KMS-11 (cell line): ENCODE data around the gene PAPOLA.

ENCODE experiments used
- H2AFZ ChIP-seq: fragments of 200-600 bp; sonication (generic); 2 replicates; pipeline ENCODE4 v1.6.1; 2016; ENCODE audit warnings: antibody characterized with exemption, mixed run types, low read depth
- H3K27ac ChIP-seq: fragments of 200-600 bp; sonication (generic); 2 replicates; pipeline ENCODE4 v1.6.1; 2016; ENCODE audit warnings: mild to moderate bottlenecking, mixed run types
- H3K27me3 ChIP-seq: fragments of 200-600 bp; sonication (generic); 2 replicates; pipeline ENCODE4 v1.6.1; 2017; ENCODE audit warnings: mild to moderate bottlenecking, low read depth, mixed run types, moderate library complexity; ENCODE audit not compliant: insufficient read depth
- H3K36me3 ChIP-seq: fragments of 200-600 bp; sonication (generic); 2 replicates; pipeline ENCODE4 v1.6.1; 2017; ENCODE audit warnings: mild to moderate bottlenecking, mixed run types; ENCODE audit not compliant: insufficient read depth
- H3K4me1 ChIP-seq: fragments of 200-600 bp; sonication (generic); 2 replicates; pipeline ENCODE4 v1.6.1; 2016; ENCODE audit warnings: mild to moderate bottlenecking, low read depth, mixed run types; ENCODE audit not compliant: poor library complexity, severe bottlenecking
- H3K4me2 ChIP-seq: fragments of 200-600 bp; sonication (generic); 2 replicates; pipeline ENCODE4 v1.7.0; 2016; ENCODE audit warnings: mild to moderate bottlenecking, mixed run types
- H3K4me3 ChIP-seq: fragments of 200-600 bp; sonication (generic); IDR thresholded peaks from 2 replicates; pipeline ENCODE4 v1.6.1; 2017; ENCODE audit warnings: low read depth, low read length, mixed read lengths; ENCODE audit not compliant: insufficient read depth
- H3K79me2 ChIP-seq: fragments of 200-600 bp; sonication (generic); 2 replicates; pipeline ENCODE4 v1.6.1; 2016; ENCODE audit warnings: low read depth, mixed run types; ENCODE audit not compliant: insufficient read depth
- H3K9ac ChIP-seq: fragments of 200-600 bp; sonication (generic); 2 replicates; pipeline ENCODE4 v1.6.1; 2016; ENCODE audit warnings: mild to moderate bottlenecking, mixed run types
- H4K20me1 ChIP-seq: fragments of 200-600 bp; sonication (generic); 2 replicates; pipeline ENCODE4 v1.6.1; 2016; ENCODE audit warnings: mild to moderate bottlenecking, mixed run types; ENCODE audit not compliant: insufficient read depth
- CTCF ChIP-seq: fragments of 200-600 bp; sonication (generic); conservative IDR thresholded peaks from 2 replicates; pipeline ENCODE4 v1.6.1; 2017; ENCODE audit warnings: low read depth, mild to moderate bottlenecking, antibody characterized with exemption, low read length, moderate library complexity, mixed read lengths

The PAPOLA gene

DNA sequence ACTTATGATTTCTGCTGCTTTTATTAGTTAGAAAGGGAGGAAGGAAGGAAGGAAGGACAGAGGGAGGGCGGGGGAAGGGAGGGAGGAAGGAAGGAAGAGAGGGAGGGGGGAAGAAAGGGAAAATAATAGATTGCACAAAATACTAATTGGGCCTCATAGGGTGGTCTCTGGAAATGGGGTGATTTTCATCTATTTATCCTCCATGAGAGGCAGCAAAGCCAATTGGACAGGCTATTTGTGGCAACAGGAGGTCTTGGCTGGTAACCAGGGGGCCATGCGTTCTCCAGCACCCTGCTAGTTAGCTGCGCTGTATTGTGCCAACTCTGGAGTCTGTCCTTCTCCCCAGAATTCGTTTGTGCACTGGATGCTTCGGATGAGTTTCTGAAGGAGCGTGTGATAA lies 24.1 kb upstream of the PAPOLA start:
- Histone ChIP-seq H3K4me1 (no peaks in the 10 kb centered on the region), H3K4me2 (no peak overlapping the region), H3K27ac (no peak overlapping the region), H3K27me3 (no peaks in the 10 kb centered on the region), H3K36me3 (no peaks in the 10 kb centered on the region), H3K9ac (no peak overlapping the region), H3K4me3 (no peak overlapping the region), H4K20me1 (no peaks in the 10 kb centered on the region), H2AFZ (no peak overlapping the region), H3K79me2 (no peaks in the 10 kb centered on the region)
- TF ChIP-seq CTCF, result no peak

GRCh38 chr14:96479435-96480146 lies 22.6 kb upstream of the PAPOLA start:
- H3K27ac ChIP-seq, result no peak overlapping the region
- H3K4me1 ChIP-seq, result no peaks in the 10 kb centered on the region
- H3K27me3 ChIP-seq, result no peaks in the 10 kb centered on the region
- no peak overlapping the region for H3K4me3 ChIP-seq
- no peak overlapping the region for H2AFZ ChIP-seq
- no peak overlapping the region for H3K4me2 ChIP-seq
- no peaks in the 10 kb centered on the region for H4K20me1 ChIP-seq
- no peak for TF ChIP-seq CTCF
- H3K79me2 ChIP-seq, result no peaks in the 10 kb centered on the region
- no peaks in the 10 kb centered on the region for H3K36me3 ChIP-seq
- H3K9ac ChIP-seq, result no peak overlapping the region

- no peaks in the 10 kb centered on the region for H3K27me3 ChIP-seq
- no peak overlapping the region for H3K4me2 ChIP-seq
- no peak overlapping the region for H2AFZ ChIP-seq
- no peaks in the 10 kb centered on the region for H4K20me1 ChIP-seq
- no peak overlapping the region for H3K27ac ChIP-seq
- H3K4me3 ChIP-seq, result no peak overlapping the region
- H3K79me2 ChIP-seq, result no peaks in the 10 kb centered on the region
- H3K4me1 ChIP-seq, result no peaks in the 10 kb centered on the region
- no peak overlapping the region for H3K9ac ChIP-seq
- TF ChIP-seq CTCF, result no peak
- no peaks in the 10 kb centered on the region for H3K36me3 ChIP-seq
Observed at GRCh38 chr14:96481731-96482314, 20.4 kb upstream of the PAPOLA start.

GRCh38 chr14:96482986-96483385 lies 19.2 kb upstream of the PAPOLA start:
- no peak overlapping the region for H3K4me2 ChIP-seq
- no peaks in the 10 kb centered on the region for H4K20me1 ChIP-seq
- H3K36me3 ChIP-seq, result no peaks in the 10 kb centered on the region
- TF ChIP-seq CTCF, result no peak
- H3K27me3 ChIP-seq, result no peaks in the 10 kb centered on the region
- H3K27ac ChIP-seq, result no peak overlapping the region
- H3K4me1 ChIP-seq, result no peaks in the 10 kb centered on the region
- no peak overlapping the region for H3K9ac ChIP-seq
- H3K4me3 ChIP-seq, result no peak overlapping the region
- H2AFZ ChIP-seq, result no peak overlapping the region
- H3K79me2 ChIP-seq, result no peaks in the 10 kb centered on the region
